Activated naive CD4-positive, alpha-beta T cell treated with anti-CD3 and anti-CD28 coated beads for 36 hours (primary cell): ENCODE measurements around the gene SLC6A17. TPM values are rescaled to one million over a fixed set of nuclear protein-coding genes. Genes with fewer than 3 reads are reported as not detected.

Source experiments
- CTCF ChIA-PET: fragments of 350-600 bp; sonication (Branson Sonifier 250); formaldehyde crosslinking; loops from one replicate; lab custom pipeline; 2021; ENCODE audit warnings: antibody characterized with exemption; lab: Charles Lee
- DNase-seq: peaks from one replicate; pipeline ENCODE4 v3.0.0-alpha.2; 2020
- H3K27ac Mint-ChIP-seq: one replicate; pipeline ENCODE4 v1.8.0; 2021; ENCODE audit warnings: mild to moderate bottlenecking, mixed read lengths
- H3K27me3 Mint-ChIP-seq: one replicate; pipeline ENCODE4 v1.8.0; 2021; ENCODE audit warnings: low read depth, mixed read lengths
- H3K36me3 Mint-ChIP-seq: one replicate; pipeline ENCODE4 v1.8.0; 2021; ENCODE audit warnings: low read depth, mixed read lengths
- H3K4me1 Mint-ChIP-seq: one replicate; pipeline ENCODE4 v1.8.0; 2021; ENCODE audit warnings: low read depth, mixed read lengths
- H3K4me3 Mint-ChIP-seq: one replicate; pipeline ENCODE4 v1.8.0; 2021; ENCODE audit warnings: mild to moderate bottlenecking, moderate library complexity, mixed read lengths
- H3K9me3 Mint-ChIP-seq: one replicate; pipeline ENCODE4 v1.8.0; 2021; ENCODE audit warnings: mixed read lengths
- intact Hi-C: fragments of 100-400 bp; cut with micrococcal nuclease; formaldehyde crosslinking; loops from one replicate; pipeline ENCODE4 v1.15.1; 2023
- total RNA-seq, 2 experiments: library from RNA; stranded (reverse); gene quantifications; one replicate each; pipeline ENCODE4 v1.2.3, GENCODE V29; 2021

Gene SLC6A17
- total RNA-seq, 2 experiments from 2014 or later, result 0.12 TPM; not detected in 1

DNA sequence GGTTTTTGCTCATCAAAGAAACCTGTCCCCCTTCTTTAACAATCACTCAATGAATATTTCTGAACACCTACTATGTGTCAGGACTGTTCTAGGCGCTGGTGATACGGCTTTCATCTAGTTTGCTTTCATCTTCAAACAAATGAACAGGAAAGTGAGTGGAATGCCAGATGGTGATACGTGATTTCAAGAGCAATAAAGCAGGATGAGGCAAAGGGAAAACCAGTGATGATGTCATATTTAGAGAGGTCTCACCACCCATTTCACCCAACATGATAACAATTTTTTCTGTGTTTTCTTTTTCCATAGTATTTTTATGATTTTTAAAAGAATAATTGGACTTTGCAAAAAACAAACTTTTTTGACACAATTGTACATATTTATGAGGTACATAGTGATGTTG is 11.3 kb upstream of the SLC6A17 start:
- no peak for DNase-seq
- Mint-ChIP-seq H3K9me3 (no peaks in the 10 kb centered on the region), H3K36me3 (no peaks in the 10 kb centered on the region), H3K4me1 (peaks cover 10% of the 10 kb centered on the region), H3K4me3 (no peak overlapping the region), H3K27me3 (peaks cover 27% of the 10 kb centered on the region), H3K27ac (no peak overlapping the region)
- CTCF ChIA-PET, result interaction anchor here (1.4 to 2.2 kb wide), 2 partner anchors 23 to 85 kb away, joined by 4 read pairs; no protein-coding TSS in a partner anchor
- intact Hi-C loops, result no loop called here

GRCh38 chr1:110144366-110144765 is 5.9 kb upstream of the SLC6A17 start:
- no peak for DNase-seq
- CTCF ChIA-PET, result interaction anchor here (0.5 kb wide), 1 partner anchor 132 kb away, joined by 3 read pairs; no protein-coding TSS in a partner anchor
- peaks cover 23% of the 10 kb centered on the region for H3K27me3 Mint-ChIP-seq
- H3K4me1 Mint-ChIP-seq, result no peaks in the 10 kb centered on the region
- intact Hi-C loops, result no loop called here
- no peak overlapping the region for H3K27ac Mint-ChIP-seq
- H3K9me3 Mint-ChIP-seq, result no peaks in the 10 kb centered on the region
- H3K4me3 Mint-ChIP-seq, result no peak overlapping the region
- no peaks in the 10 kb centered on the region for H3K36me3 Mint-ChIP-seq

DNA sequence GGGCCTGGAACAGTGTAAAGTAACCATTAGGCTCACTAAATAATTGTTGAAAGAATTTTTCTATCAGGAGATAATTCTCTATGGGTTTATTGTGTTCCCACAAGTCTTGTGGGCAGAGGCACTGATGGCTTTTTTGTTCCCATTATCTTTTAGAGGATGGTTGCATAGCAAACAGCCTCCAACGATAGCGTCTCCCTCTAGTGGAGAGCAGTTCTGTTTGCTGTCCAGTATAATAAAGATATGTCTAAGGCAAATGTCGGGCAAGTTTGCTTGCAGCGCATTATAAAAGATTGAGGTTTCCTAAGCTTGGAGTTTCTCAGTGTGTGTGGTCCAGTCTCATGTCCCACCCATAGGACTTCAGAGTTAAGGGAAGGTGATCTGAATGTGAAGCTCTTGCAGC is 1.3 kb upstream of the SLC6A17 start:
- H3K4me1 Mint-ChIP-seq, result peaks cover 2% of the 10 kb centered on the region
- peaks cover 41% of the 10 kb centered on the region for H3K27me3 Mint-ChIP-seq
- H3K4me3 Mint-ChIP-seq, result no peak overlapping the region
- no peaks in the 10 kb centered on the region for H3K9me3 Mint-ChIP-seq
- H3K27ac Mint-ChIP-seq, result no peak overlapping the region
- no peak for DNase-seq
- CTCF ChIA-PET, result no interaction called here
- no peaks in the 10 kb centered on the region for H3K36me3 Mint-ChIP-seq
- intact Hi-C loops, result no loop called here

- Mint-ChIP-seq H3K36me3 (no peaks in the 10 kb centered on the region), H3K4me3 (no peak overlapping the region)
These were observed 928 bp downstream of the SLC6A17 start for GRCh38 chr1:110151175-110151669.

GRCh38 chr1:110152133-110152785 is 2.0 kb downstream of the SLC6A17 start:
- no peak for DNase-seq
- Mint-ChIP-seq H3K9me3 (no peaks in the 10 kb centered on the region), H3K4me1 (peaks cover 2% of the 10 kb centered on the region), H3K27ac (no peak overlapping the region), H3K36me3 (no peaks in the 10 kb centered on the region), H3K27me3 (peaks cover 60% of the 10 kb centered on the region), H3K4me3 (no peak overlapping the region)
- CTCF ChIA-PET, result interaction anchor here (1.5 kb wide), 1 partner anchor 92 kb away, joined by 3 read pairs; no protein-coding TSS in a partner anchor
- intact Hi-C loops, result no loop called here

More at GRCh38 chr1:110151175-110151669, 928 bp downstream of the SLC6A17 start:
- no peak overlapping the region for H3K27ac Mint-ChIP-seq
- H3K27me3 Mint-ChIP-seq, result peaks cover 52% of the 10 kb centered on the region
- intact Hi-C loops, result no loop called here
- H3K4me1 Mint-ChIP-seq, result peaks cover 2% of the 10 kb centered on the region
- DNase-seq, result no peak
- no peaks in the 10 kb centered on the region for H3K9me3 Mint-ChIP-seq
- CTCF ChIA-PET, result no interaction called here

DNA sequence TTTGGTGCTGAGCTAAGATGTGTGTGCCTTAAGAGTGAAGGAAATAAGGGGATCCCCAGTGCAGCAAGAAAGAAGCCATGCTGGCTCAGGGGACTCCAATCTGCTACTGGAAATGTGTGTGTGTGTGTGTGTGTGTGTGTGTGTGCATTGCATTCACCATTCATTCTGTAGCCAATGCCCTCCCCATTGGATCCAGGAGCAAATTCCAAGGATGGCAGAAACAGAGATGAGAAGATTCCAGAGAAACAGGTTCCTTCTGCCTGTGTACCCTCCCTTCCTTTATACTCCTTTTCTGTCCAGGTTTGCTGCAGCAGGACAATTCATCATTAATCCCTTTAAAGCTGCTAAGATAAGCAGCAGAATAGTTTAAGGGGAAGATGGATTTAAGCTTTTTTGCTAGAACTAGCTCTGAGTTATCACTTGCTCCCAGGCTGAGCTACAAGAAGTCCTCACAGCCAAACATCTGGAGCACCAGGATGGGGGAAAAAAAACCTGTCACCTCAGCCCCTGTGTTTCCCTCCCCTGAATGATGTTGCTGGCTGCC is 3.2 kb downstream of the SLC6A17 start:
- Mint-ChIP-seq H3K36me3 (peaks cover 1% of the 10 kb centered on the region), H3K9me3 (no peaks in the 10 kb centered on the region), H3K27ac (no peak overlapping the region), H3K4me1 (peaks cover 2% of the 10 kb centered on the region), H3K27me3 (peaks cover 63% of the 10 kb centered on the region), H3K4me3 (no peak overlapping the region)
- intact Hi-C loops, result no loop called here
- CTCF ChIA-PET, result interaction anchor here (1.5 kb wide), 1 partner anchor 93 kb away, joined by 3 read pairs; no protein-coding TSS in a partner anchor
- no peak for DNase-seq

GRCh38 chr1:110155878-110156522 is 5.7 kb downstream of the SLC6A17 start:
- intact Hi-C loops, result loop anchor here (2.0 kb wide), 1 partner anchor 591 kb away; no protein-coding TSS in a partner anchor
- Mint-ChIP-seq H3K4me1 (no peaks in the 10 kb centered on the region), H3K27ac (no peak overlapping the region), H3K4me3 (no peak overlapping the region), H3K9me3 (no peaks in the 10 kb centered on the region), H3K27me3 (peaks cover 53% of the 10 kb centered on the region), H3K36me3 (peaks cover 1% of the 10 kb centered on the region)
- peak; percentile 71 for DNase-seq
- CTCF ChIA-PET, result interaction anchor here (0.6 to 1.5 kb wide), 3 partner anchors 56 to 157 kb away, joined by 3 to 4 read pairs (median 3); no protein-coding TSS in a partner anchor

DNA sequence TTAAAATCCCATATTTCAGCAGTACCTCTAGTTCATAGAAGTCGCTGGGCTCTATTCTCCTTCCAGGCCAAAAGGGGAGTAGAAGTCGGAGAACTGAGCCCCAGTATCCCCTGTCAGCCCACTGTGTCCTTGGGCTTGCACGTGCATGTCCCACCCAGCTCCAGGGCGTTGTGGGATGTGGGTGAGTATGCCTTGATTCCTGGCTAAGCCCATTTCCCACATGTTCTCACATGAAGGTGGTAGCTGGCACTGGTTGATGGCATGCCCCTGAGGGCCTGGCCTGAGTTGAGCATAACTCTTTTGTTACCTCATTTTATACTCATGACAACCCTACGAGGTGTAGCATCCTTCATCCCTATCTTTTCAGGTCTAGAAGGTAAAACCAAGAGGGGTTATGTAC is 8.0 kb downstream of the SLC6A17 start:
- no peaks in the 10 kb centered on the region for H3K4me1 Mint-ChIP-seq
- peaks cover 1% of the 10 kb centered on the region for H3K36me3 Mint-ChIP-seq
- H3K4me3 Mint-ChIP-seq, result no peak overlapping the region
- no peak overlapping the region for H3K27ac Mint-ChIP-seq
- intact Hi-C loops, result no loop called here
- CTCF ChIA-PET, result no interaction called here
- DNase-seq, result no peak
- H3K9me3 Mint-ChIP-seq, result no peaks in the 10 kb centered on the region
- peaks cover 34% of the 10 kb centered on the region for H3K27me3 Mint-ChIP-seq

GRCh38 chr1:110159168-110159567 is 8.9 kb downstream of the SLC6A17 start:
- Mint-ChIP-seq H3K27me3 (peaks cover 26% of the 10 kb centered on the region), H3K27ac (no peak overlapping the region), H3K36me3 (peaks cover 1% of the 10 kb centered on the region), H3K4me1 (no peaks in the 10 kb centered on the region), H3K4me3 (no peak overlapping the region), H3K9me3 (no peaks in the 10 kb centered on the region)
- CTCF ChIA-PET, result no interaction called here
- intact Hi-C loops, result no loop called here
- DNase-seq, result no peak

- Mint-ChIP-seq H3K4me3 (no peak overlapping the region), H3K27me3 (peaks cover 18% of the 10 kb centered on the region), H3K27ac (no peak overlapping the region), H3K9me3 (no peaks in the 10 kb centered on the region), H3K4me1 (no peaks in the 10 kb centered on the region), H3K36me3 (peaks cover 1% of the 10 kb centered on the region)
- DNase-seq, result no peak
- intact Hi-C loops, result no loop called here
- CTCF ChIA-PET, result interaction anchor here (0.6 kb wide), 1 partner anchor 227 kb away, joined by 3 read pairs; no protein-coding TSS in a partner anchor
These were observed 10.3 kb downstream of the SLC6A17 start for GRCh38 chr1:110160538-110161100.

GRCh38 chr1:110161165-110161564 is 10.9 kb downstream of the SLC6A17 start:
- CTCF ChIA-PET, result interaction anchor here (0.7 kb wide), 1 partner anchor 37 kb away, joined by 4 read pairs; no protein-coding TSS in a partner anchor
- no peak for DNase-seq
- Mint-ChIP-seq H3K4me1 (no peaks in the 10 kb centered on the region), H3K27me3 (peaks cover 12% of the 10 kb centered on the region), H3K9me3 (no peaks in the 10 kb centered on the region), H3K27ac (no peak overlapping the region), H3K4me3 (no peak overlapping the region), H3K36me3 (peaks cover 1% of the 10 kb centered on the region)
- intact Hi-C loops, result no loop called here

DNA sequence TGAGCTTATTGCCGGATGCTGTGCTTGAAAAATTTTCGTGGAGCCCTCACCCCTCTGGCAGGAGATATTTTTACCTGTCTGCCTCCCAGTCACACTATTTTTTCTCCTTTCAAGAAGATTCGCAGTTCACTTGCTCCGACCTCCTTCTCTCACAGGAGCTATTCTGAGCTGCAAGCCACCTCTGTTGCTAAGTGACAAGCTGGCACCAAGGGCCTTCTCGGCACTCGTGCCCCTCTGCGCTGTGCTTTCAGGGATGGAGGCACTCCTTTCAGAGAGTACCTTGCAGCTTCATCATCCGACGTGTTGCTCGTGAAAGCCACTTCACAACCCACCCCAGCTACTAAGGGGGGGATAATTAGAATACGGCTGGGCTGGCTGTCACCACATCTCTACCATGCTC is 11.6 kb downstream of the SLC6A17 start:
- H3K4me1 Mint-ChIP-seq, result no peaks in the 10 kb centered on the region

More for the DNA sequence above, 11.6 kb downstream of the SLC6A17 start:
- no peaks in the 10 kb centered on the region for H3K9me3 Mint-ChIP-seq
- CTCF ChIA-PET, result interaction anchor here (0.7 to 1.0 kb wide), 2 partner anchors 38 to 107 kb away, joined by 3 to 4 read pairs; no protein-coding TSS in a partner anchor
- no peak overlapping the region for H3K27ac Mint-ChIP-seq
- H3K36me3 Mint-ChIP-seq, result peaks cover 1% of the 10 kb centered on the region
- DNase-seq, result no peak
- no peak overlapping the region for H3K4me3 Mint-ChIP-seq
- intact Hi-C loops, result no loop called here
- peaks cover 7% of the 10 kb centered on the region for H3K27me3 Mint-ChIP-seq
